HCT116 (cell line): ENCODE measurements around the gene APOC1. TPM values are rescaled to one million over a fixed set of nuclear protein-coding genes. Genes with fewer than 3 reads are reported as not detected.
"Not testable (repeated sequence)": the region's sequence is repeated elsewhere in the genome, so short reads cannot be mapped to it uniquely, and the experiment has no call there.

Source experiments
- ATAC-seq: fragments of 200-7000 bp; cut with Tn5 transposase; 2 replicates; pipeline ENCODE4 v1.9.1; 2020; ENCODE audit warnings: mild to moderate bottlenecking, moderate library complexity
- Bru-seq: library from RNA; stranded (reverse); fragments of 400-500 nt; gene quantifications from one replicate; lab custom pipeline; 2021; lab: Mats Ljungman, UMichigan
- BruChase-seq, 2 experiments: library from RNA; stranded (reverse); fragments of 400-500 nt; gene quantifications; one replicate each; lab custom pipeline; 2021; lab: Mats Ljungman, UMichigan
- BruUV-seq: library from RNA; stranded (reverse); fragments of 400-500 nt; replicated peaks from 2 replicates; lab custom pipeline; 2021; lab: Mats Ljungman, UMichigan
- CTCF ChIA-PET: fragments of 300-600 bp; sonication (Branson Sonifier 250); formaldehyde crosslinking; loops from one replicate; lab custom pipeline; 2021; ENCODE audit warnings: antibody characterized with exemption; lab: Charles Lee
- POLR2A ChIA-PET: fragments of 300-600, 350-600 bp; sonication (Branson Sonifier 250); formaldehyde crosslinking; loops from one replicate; lab custom pipeline; 2021; ENCODE audit warnings: antibody characterized with exemption; lab: Charles Lee
- RAD21 ChIA-PET, 2 experiments: fragments of 300-600 bp; sonication (Branson Sonifier 250); formaldehyde crosslinking; loops; one replicate each; lab custom pipeline; 2023; ENCODE audit warnings: low total read pairs in 2 of 2; ENCODE audit not compliant: uncharacterized antibody in 2 of 2, unreplicated experiment in 2 of 2, low non-redundant PET in 1 of 2; lab: Charles Lee
- DNase-seq: peaks from one replicate; pipeline ENCODE4 v3.0.0-alpha.2; 2010; ENCODE audit warnings: low read depth, low spot score
- H2AFZ ChIP-seq: fragments of 200-600 bp; shearing (Covaris generic), sonication (generic); 2 replicates; pipeline ENCODE4 v1.6.1; 2017; ENCODE audit warnings: low read depth, mixed run types, mixed read lengths, antibody characterized with exemption, low read length; ENCODE audit not compliant: poor library complexity, severe bottlenecking
- H3K27ac ChIP-seq: 2 replicates; pipeline ENCODE4 v1.5.1; 2012; ENCODE audit warnings: low read depth, low read length
- H3K27me3 ChIP-seq: fragments of 200-600 bp; sonication (generic); 2 replicates; pipeline ENCODE4 v1.6.1; 2016; ENCODE audit warnings: mixed run types, low read length, mixed read lengths; ENCODE audit not compliant: insufficient read depth
- H3K36me3 ChIP-seq, 2 experiments: fragments of 200-500 bp in 1 of 2; fragments of 200-600 bp in 1 of 2; sonication (Bioruptor generic) in 1 of 2; sonication (generic) in 1 of 2; 2 replicates each; pipeline versions ENCODE4 v1.5.1 to v1.6.1; 2014 to 2016; ENCODE audit warnings: low read length in 2 of 2, inconsistent platforms in 1 of 2, mixed read lengths in 1 of 2, mixed run types in 1 of 2; ENCODE audit not compliant: insufficient read depth in 2 of 2, control insufficient read depth in 1 of 2
- H3K4me1 ChIP-seq, 2 experiments: fragments of 200-600 bp in 1 of 2; sonication (generic) in 1 of 2; 2 replicates each; pipeline versions ENCODE4 v1.5.1 to v1.6.1; 2012 to 2017; ENCODE audit warnings: low read length in 2 of 2, inconsistent platforms in 1 of 2, mild to moderate bottlenecking in 1 of 2, mixed read lengths in 1 of 2, mixed run types in 1 of 2, moderate library complexity in 1 of 2; ENCODE audit not compliant: insufficient read depth in 2 of 2, control insufficient read depth in 1 of 2
- H3K4me2 ChIP-seq: fragments of 200-600 bp; sonication (generic); 2 replicates; pipeline ENCODE4 v1.6.1; 2017; ENCODE audit warnings: mixed run types, low read length, mixed read lengths
- H3K4me3 ChIP-seq, 2 experiments: fragments of 200-600 bp in 1 of 2; sonication (generic) in 1 of 2; replicated peaks in 1 of 2; 2 replicates each; pipeline ENCODE4 v1.5.1; 2011 to 2016; ENCODE audit warnings: low read length in 2 of 2, control low read depth in 1 of 2, low read depth in 1 of 2, mild to moderate bottlenecking in 1 of 2, mixed read lengths in 1 of 2, mixed run types in 1 of 2
- H3K79me2 ChIP-seq: fragments of 200-600 bp; sonication (generic); 2 replicates; pipeline ENCODE4 v1.6.1; 2017; ENCODE audit warnings: mild to moderate bottlenecking, mixed run types, low read length, moderate library complexity, mixed read lengths; ENCODE audit not compliant: insufficient read depth
- H3K9ac ChIP-seq: fragments of 200-600 bp; sonication (generic); 2 replicates; pipeline ENCODE4 v1.6.1; 2016; ENCODE audit warnings: low read length, mixed read lengths
- H3K9me2 ChIP-seq: fragments of 200-600 bp; sonication (generic), shearing (Covaris generic); 2 replicates; pipeline ENCODE4 v1.6.1; 2017; ENCODE audit warnings: mixed run types, mild to moderate bottlenecking, moderate library complexity; ENCODE audit not compliant: insufficient read depth
- H3K9me3 ChIP-seq, 2 experiments: fragments of 200-500 bp in 1 of 2; fragments of 200-600 bp in 1 of 2; sonication (Bioruptor generic) in 1 of 2; sonication (generic) in 1 of 2; 2 replicates each; pipeline ENCODE4 v1.6.1; 2014 to 2017; ENCODE audit warnings: low read length in 2 of 2, mixed read lengths in 2 of 2, inconsistent platforms in 1 of 2, low read depth in 1 of 2, mild to moderate bottlenecking in 1 of 2, mixed run types in 1 of 2, moderate library complexity in 1 of 2; ENCODE audit not compliant: control insufficient read depth in 1 of 2, insufficient read depth in 1 of 2
- H4K20me1 ChIP-seq: fragments of 200-600 bp; sonication (generic), shearing (Covaris generic); 2 replicates; pipeline ENCODE4 v1.6.1; 2017; ENCODE audit warnings: mixed run types, mild to moderate bottlenecking, moderate library complexity; ENCODE audit not compliant: insufficient read depth
- POLR2A ChIP-seq: IDR thresholded peaks from 2 replicates; pipeline ENCODE4 v1.7.0; 2011; ENCODE audit warnings: borderline replicate concordance; ENCODE audit not compliant: insufficient read depth, insufficient read length; ENCODE audit errors: extremely low read depth
- SIN3A ChIP-seq: IDR thresholded peaks from 2 replicates; pipeline ENCODE4 v1.6.1; 2012; ENCODE audit warnings: low read depth
- SP1 ChIP-seq: IDR thresholded peaks from 2 replicates; pipeline ENCODE4 v1.6.1; 2012; ENCODE audit warnings: low read depth
- intact Hi-C: fragments of 100-400 bp; cut with micrococcal nuclease; formaldehyde crosslinking; loops from 2 replicates; pipeline ENCODE4 v1.10.0; 2022
- long read RNA-seq: library from polyadenylated mRNA; unstranded; transcript quantifications from one replicate; pipeline ENCODE4 v2.0.0, GENCODE V29; 2021; ENCODE audit not compliant: unreplicated experiment
- polyA plus RNA-seq: library from polyadenylated mRNA; unstranded; fragments of >200 nt; gene quantifications from 2 replicates; pipeline ENCODE4 v1.2.1, GENCODE V29; 2012; ENCODE audit warnings: missing spikeins
- total RNA-seq: library from RNA; stranded (reverse); gene quantifications from one replicate; pipeline ENCODE4 v1.2.1, GENCODE V29; 2021; ENCODE audit not compliant: unreplicated experiment

APOC1 gene
- 5.1 TPM for total RNA-seq
- 0.32 and 0.51 TPM in 2 replicates for polyA plus RNA-seq
- percentile 17 among the genes with signal in this experiment for Bru-seq, nascent RNA
- BruChase-seq, experiment 1, labeled RNA remaining after a 6-hour chase = percentile 10 among the genes with signal in this experiment
- percentile 8 among the genes with signal in this experiment for BruChase-seq, experiment 2, labeled RNA remaining after a 2-hour chase
- long read RNA-seq, partial matches to known transcripts = 1 of 1 reads
- long read RNA-seq, other reads (novel, unspliced or antisense) = 0 of 1 reads

DNA sequence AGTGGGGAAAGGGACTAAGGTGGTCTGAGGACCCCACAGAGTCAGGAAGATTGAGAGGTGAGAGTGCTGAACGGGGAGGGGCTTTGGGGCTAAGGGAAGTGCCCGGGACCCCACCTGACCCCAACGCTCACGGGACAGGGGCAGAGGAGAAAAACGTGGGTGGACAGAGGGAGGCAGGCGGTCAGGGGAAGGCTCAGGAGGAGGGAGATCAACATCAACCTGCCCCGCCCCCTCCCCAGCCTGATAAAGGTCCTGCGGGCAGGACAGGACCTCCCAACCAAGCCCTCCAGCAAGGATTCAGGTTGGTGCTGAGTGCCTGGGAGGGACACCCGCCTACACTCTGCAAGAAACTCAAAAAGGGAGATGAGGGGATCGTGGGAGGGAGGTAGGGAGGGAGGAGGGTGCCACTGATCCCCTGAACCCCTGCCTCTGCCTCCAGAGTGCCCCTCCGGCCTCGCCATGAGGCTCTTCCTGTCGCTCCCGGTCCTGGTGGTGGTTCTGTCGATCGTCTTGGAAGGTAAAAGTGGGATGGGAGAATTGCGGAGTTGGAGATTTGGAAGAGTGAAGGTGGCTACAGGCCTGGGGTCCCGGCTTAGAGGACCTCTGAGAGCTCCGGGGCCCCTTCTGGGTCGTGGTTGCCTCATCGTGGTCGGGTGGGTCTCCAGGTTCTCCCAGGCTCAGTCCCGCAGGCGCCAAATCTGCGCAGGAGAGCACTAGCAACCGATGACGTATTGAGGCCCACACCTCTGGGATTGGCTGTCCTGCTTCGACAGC lies at the start of gene APOC1:
Gene APOC1, plus strand, starts transcription at position 176 of the 774 bp plus-strand sequence. Its CDS starts 284 bp downstream, at position 460.
- TSS peak; percentile 58 for BruUV-seq
- RAD21 ChIA-PET, H3K79me2 ChIP-seq, H3K27me3 ChIP-seq, H3K36me3 ChIP-seq, H3K9me2 ChIP-seq, H3K9me3 ChIP-seq, H4K20me1 ChIP-seq: not testable (repeated sequence)
- ATAC-seq (peak; percentile 93), DNase-seq (peak; percentile 73)
- Histone ChIP-seq H3K4me3 (peak within 1 kb of the TSS; percentile 37 to 51), H2AFZ (peak within 1 kb of the TSS; percentile 48), H3K27ac (peak within 1 kb of the TSS; percentile 37), H3K4me1 (peaks cover 21 to 40% of the 10 kb centered on the region in 2 experiments), H3K4me2 (peak within 1 kb of the TSS; percentile 77), H3K9ac (peak within 1 kb of the TSS; percentile 63)
- ChIA-PET CTCF (interaction anchor here (0.9 kb wide), 1 partner anchor 37 kb away, joined by 3 read pairs; no protein-coding TSS in a partner anchor), POLR2A (interaction anchor here (1.0 kb wide), 1 partner anchor 24 kb away, joined by 4 read pairs; no protein-coding TSS in a partner anchor)
- intact Hi-C loops = loop anchor here (2.0 kb wide), 1 partner anchor 40 kb away; the partner anchor contains the start of gene CLPTM1

DNA sequence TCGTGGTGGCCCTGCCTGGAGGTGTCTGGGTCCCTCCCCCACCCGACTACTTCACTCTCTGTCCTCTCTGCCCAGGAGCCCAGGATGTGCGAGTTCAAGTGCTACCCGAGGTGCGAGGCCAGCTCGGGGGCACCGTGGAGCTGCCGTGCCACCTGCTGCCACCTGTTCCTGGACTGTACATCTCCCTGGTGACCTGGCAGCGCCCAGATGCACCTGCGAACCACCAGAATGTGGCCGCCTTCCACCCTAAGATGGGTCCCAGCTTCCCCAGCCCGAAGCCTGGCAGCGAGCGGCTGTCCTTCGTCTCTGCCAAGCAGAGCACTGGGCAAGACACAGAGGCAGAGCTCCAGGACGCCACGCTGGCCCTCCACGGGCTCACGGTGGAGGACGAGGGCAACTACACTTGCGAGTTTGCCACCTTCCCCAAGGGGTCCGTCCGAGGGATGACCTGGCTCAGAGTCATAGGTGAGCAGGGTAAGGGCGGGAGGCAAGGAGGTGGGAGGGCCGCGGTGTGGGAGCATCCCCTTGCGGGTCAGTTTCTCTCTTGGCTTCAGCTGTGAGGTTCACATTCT lies 49.1 kb upstream of the APOC1 start:
- Histone ChIP-seq H3K4me1 (peaks cover 17 to 36% of the 10 kb centered on the region in 2 experiments), H3K9me2 (no peaks in the 10 kb centered on the region), H3K36me3 (peaks cover 2 to 5% of the 10 kb centered on the region in 2 experiments; a peak in 2 of 4 replicates), H3K27me3 (no peaks in the 10 kb centered on the region), H3K9me3 (no peaks in the 10 kb centered on the region), H3K4me2 (no peak overlapping the region), H3K9ac (no peak overlapping the region), H4K20me1 (no peaks in the 10 kb centered on the region), H2AFZ (no peak overlapping the region), H3K27ac (no peak overlapping the region; the same call in 1 of the 2 replicates), H3K4me3 (no peak overlapping the region), H3K79me2 (peaks cover 29% of the 10 kb centered on the region)
- TF ChIP-seq SIN3A (no peak), POLR2A (no peak), SP1 (no peak)
- intact Hi-C loops = no loop called here
- DNase-seq (no peak), ATAC-seq (no peak)
- ChIA-PET CTCF (no interaction called here), RAD21 (no interaction called here), POLR2A (no interaction called here)
- BruUV-seq = no TSS peak
